AG09319 (cell line): ENCODE data around the gene DNAAF1.

Experiments
- DNase-seq: peaks from one replicate; pipeline ENCODE4 v3.0.0-alpha.2; 2010; ENCODE audit warnings: low read depth; ENCODE audit errors: extremely low read depth
- TF ChIP-seq, protein P1 (sequence below): IDR thresholded peaks from 2 replicates; pipeline ENCODE4 v1.5.1; 2011; ENCODE audit warnings: low read depth, mild to moderate bottlenecking, inconsistent platforms, low read length, moderate library complexity

The DNAAF1 gene

DNA sequence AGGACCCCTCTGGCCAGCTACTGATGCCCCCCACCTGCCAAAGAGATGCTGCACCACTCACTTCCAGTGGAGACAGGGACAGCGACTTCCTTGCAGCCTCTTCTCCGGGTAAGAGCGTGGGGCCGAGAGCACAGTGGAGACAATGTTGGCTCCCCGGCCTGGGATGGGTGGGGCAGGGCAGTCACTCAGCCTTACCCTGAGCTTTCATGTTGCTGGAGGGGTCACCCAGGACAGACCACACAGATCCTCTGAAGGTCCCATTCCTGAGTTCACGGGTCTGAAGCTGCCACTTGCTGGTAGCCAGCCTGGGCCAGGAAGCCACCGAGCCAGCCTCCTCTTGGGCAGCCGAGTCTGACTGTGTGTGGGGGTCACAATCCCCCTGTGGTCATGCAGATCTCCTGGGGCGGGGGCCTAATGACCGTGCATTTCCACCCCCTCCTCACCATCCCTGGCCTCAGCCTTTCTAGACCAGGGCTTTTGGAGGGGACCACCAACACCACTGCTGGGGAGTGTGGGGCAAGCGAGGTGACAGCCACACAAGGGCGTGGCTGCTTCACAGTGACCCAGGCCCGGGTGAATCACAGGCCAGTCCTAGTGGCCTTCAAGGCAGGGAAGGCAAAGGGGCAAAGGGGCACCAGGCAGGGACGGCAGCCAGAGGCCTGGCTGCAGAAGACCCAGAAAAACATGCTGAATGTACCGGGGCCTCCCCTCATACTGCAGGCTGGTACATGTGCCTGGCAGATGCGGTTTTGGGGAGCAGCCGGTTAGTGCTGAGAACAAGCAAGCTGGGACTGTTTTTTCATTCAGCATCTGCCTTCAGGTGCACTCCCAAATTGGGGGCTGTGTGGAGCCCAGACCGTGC, 31.3 kb downstream of the DNAAF1 start:
- TF ChIP-seq, protein P1, sequence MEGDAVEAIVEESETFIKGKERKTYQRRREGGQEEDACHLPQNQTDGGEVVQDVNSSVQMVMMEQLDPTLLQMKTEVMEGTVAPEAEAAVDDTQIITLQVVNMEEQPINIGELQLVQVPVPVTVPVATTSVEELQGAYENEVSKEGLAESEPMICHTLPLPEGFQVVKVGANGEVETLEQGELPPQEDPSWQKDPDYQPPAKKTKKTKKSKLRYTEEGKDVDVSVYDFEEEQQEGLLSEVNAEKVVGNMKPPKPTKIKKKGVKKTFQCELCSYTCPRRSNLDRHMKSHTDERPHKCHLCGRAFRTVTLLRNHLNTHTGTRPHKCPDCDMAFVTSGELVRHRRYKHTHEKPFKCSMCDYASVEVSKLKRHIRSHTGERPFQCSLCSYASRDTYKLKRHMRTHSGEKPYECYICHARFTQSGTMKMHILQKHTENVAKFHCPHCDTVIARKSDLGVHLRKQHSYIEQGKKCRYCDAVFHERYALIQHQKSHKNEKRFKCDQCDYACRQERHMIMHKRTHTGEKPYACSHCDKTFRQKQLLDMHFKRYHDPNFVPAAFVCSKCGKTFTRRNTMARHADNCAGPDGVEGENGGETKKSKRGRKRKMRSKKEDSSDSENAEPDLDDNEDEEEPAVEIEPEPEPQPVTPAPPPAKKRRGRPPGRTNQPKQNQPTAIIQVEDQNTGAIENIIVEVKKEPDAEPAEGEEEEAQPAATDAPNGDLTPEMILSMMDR = no peak
- no peak for DNase-seq

DNA sequence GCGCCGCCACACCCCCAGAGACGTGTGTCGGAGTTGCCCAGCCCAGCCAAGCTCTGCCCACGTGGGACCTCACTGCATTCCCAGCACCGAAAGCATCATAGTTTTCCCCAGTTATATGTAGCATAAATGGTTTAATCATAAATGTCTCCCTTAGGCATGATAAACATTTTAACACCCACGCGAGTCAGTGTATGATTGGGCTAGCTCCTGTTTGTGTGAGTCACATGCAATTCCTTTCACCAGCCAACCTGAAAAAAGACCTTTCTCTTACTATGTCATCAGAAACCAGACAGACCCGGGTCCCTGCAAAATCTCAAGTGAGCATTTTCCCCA, 32.6 kb downstream of the DNAAF1 start:
- TF ChIP-seq, protein P1 = no peak
- DNase-seq = no peak

DNA sequence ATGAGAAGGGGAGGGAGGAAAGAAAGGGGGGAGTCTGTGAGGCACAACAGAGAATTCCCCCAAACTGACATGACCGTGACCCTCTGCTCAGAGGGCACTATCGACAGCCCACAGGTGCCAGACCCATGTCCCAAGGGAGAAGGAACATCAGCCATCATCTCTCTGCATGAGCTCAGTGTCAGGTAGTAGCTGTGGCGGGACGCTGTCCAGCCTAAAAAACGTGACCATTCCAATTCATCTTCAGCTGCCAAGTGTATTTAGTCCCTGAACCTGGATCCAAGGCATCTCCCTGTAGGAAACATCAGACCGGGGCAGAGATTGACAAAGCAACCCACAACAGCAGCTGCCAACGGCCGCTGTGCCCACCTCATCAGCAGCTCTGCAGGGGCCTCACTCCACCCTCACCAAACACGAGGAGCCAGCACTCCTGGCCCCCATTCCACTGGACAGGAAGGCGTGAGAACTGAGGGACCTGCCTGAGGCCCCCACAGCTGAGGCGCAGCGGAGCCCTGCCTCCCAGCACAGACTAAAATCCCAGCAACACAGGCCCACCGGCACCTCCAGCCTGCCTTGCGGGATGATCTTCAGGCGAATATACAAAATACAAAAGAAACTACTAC, 33.1 kb downstream of the DNAAF1 start:
- TF ChIP-seq, protein P1 = no peak
- no peak for DNase-seq

DNA sequence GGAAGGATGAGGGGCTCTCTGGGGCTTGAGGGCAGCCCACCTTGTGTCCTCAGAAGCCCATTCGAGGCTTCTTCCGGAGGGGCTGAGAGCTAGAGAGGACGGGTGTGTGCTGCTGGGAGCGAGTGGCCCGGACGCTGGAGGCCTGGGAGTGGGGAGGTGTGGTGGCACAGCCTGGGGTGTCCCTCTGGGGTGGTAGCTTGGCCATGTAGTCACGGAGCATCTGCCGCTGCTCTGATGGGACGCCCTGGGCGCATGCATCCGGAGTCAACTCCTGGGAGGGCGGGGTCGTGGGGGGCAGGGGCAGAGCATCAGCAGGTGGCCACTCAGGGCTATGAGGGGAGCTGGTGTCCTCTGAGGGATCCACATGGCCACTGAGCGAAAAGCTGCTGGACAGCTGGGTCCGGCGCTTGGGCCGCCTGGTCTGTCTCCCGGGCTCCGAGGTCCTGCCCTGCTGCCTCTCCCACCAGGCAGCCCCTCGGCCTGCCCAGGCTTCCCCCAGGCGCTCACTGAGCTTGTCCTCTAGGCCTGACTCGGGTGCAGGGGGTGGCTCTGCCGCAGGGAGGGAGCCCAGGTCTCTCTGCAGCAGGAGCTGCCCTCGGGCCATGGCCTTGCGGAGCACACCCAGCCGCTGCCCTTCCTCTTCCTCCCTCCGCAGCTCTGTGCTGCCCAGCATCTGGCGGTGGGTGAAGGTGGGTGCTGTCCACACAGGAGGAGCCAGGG, 33.9 kb downstream of the DNAAF1 start:
- TF ChIP-seq, protein P1 = no peak
- no peak for DNase-seq

DNA sequence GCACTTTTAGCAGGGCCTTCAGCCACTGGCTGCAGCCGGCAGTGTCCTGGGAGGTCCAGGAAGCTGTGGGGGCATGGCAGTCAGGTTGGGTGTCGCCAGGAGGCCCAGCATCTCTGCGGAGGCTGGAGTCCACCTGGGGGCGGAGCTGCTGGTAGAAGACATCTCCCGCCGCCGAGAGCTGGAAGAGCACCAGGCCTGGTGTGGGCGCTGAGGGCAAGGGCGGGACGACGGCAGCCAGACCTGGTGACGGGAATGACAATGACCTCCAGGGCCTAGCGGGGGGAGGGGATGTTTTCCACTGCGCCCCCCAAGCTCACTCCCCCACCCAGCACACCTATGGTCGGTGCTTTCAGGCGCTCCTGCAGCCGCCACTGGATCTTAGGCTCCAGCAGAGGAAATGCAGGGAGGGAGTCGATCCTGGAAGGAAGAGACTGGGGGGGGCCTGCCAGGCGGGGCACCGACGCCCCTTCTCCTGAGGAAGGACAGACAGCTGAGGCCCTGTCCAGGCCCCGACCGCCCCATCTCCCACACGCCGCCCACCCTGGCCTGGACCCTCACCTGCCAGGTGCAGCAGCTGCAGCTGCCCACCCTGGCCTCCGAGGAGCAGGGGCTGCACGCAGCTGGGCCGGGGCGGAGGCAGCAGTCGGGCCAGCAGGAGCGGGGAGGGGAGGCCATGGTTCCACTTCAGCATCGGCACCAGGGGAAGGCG, 34.7 kb downstream of the DNAAF1 start:
- TF ChIP-seq, protein P1 = no peak
- DNase-seq = no peak

DNA sequence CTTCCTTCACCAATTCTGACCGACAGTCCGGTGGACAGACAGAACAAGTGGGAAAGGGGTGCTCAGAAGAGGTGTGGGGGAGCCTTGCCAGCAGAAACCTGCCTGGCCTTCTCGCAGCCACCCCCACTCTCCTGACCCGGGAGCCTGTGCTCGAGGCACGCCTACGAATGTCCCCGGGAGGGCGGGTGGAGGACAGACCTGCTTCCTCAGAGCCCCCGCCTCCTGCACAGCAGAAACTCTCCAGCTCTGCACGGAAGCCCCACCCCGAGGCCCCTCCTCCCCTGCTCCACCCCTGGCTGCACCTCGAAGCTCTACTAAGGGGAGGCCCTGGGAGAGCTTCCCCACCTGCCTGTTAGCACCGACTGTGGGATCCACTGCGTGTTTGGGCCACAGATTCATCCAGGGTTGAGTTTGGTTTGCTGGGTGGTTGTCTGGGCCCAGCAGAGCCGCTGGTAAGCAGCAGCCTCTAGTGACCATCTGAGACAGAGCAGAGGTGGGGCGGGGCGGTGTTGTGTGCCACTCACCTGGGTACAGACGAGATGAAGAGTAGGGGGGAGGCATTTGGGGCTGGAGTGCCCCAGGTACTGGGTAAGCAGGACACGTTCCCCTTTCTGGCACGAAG, 35.5 kb downstream of the DNAAF1 start:
- TF ChIP-seq, protein P1 = no peak
- no peak for DNase-seq
